Right lobe of liver (tissue), 4 donors: ENCODE data around the gene ALK.

ENCODE experiments used
- CTCF ChIP-seq, 4 donors: fragments of 200-600 bp in 3 of 4; fragments of 450-650 bp in 1 of 4; IDR thresholded peaks; one replicate each; pipeline versions ENCODE4 v1.5.1 to v1.8.0; 2016 to 2022; ENCODE audit warnings: antibody characterized with exemption in 4 of 4, mild to moderate bottlenecking in 2 of 4
- POLR2A ChIP-seq: fragments of 450-650 bp; IDR thresholded peaks from one replicate; pipeline ENCODE4 v1.6.1; 2017; ENCODE audit warnings: antibody characterized with exemption, mild to moderate bottlenecking
- donor health status: DM: no; HTN: no; CAD: no.
- donor health status: DM: no; HTN: no; CAD: no.
- donor health status: DM: no; HTN: yes; CAD: no.

- TF ChIP-seq CTCF (IDR thresholded peaks at IDR 0.05) (no peak), POLR2A (no peak)
Observed at GRCh38 chr2:29431485-29431884, 489.9 kb downstream of the ALK start.
